HEK293 (cell line): Measurements from ENCODE around the gene CENPO.

Experiments
- CTCF ChIA-PET: fragments of 350-600 bp; formaldehyde crosslinking; extraction: SDS; loops from one replicate; lab custom pipeline; 2021; ENCODE audit warnings: antibody characterized with exemption; lab: Yijun Ruan, JAX
- POLR2A ChIA-PET: fragments of 300-600 bp; formaldehyde crosslinking; extraction: SDS; loops from one replicate; lab custom pipeline; 2020; ENCODE audit warnings: antibody characterized with exemption, inconsistent platforms; lab: Yijun Ruan, JAX
- H3K27ac ChIP-seq: fragments of 200-500 bp; sonication (Bioruptor generic); 2 replicates; pipeline ENCODE4 v1.5.1; 2014; ENCODE audit warnings: low read depth, low read length, control low read depth, inconsistent platforms; ENCODE audit errors: extremely low read depth
- H3K36me3 ChIP-seq, 2 experiments: fragments of 200-500 bp in 1 of 2; sonication (Bioruptor generic) in 1 of 2; 1 replicate in 1 of 2; 2 replicates in 1 of 2; pipeline ENCODE4 v1.5.1; 2014 to 2017; ENCODE audit warnings: inconsistent platforms in 2 of 2, low read length in 2 of 2; ENCODE audit not compliant: control insufficient read depth in 2 of 2, insufficient read depth in 1 of 2
- H3K4me1 ChIP-seq: fragments of 200-500 bp; sonication (Bioruptor generic); 2 replicates; pipeline ENCODE4 v1.5.1; 2014; ENCODE audit warnings: mild to moderate bottlenecking, low read length, inconsistent platforms; ENCODE audit not compliant: control insufficient read depth, insufficient read depth
- H3K4me3 ChIP-seq: 2 replicates; pipeline ENCODE4 v1.5.1; 2011; ENCODE audit warnings: low read depth, mild to moderate bottlenecking, control low read depth, low read length, moderate library complexity
- H3K9me3 ChIP-seq: fragments of 200-500 bp; sonication (Bioruptor generic); 2 replicates; pipeline ENCODE4 v1.5.1; 2014; ENCODE audit warnings: low read depth, low read length, inconsistent platforms; ENCODE audit not compliant: control insufficient read depth, insufficient read depth
- SCRT1 ChIP-seq: fragments of 450-650 bp; formaldehyde crosslinking; IDR thresholded peaks from 2 replicates; pipeline ENCODE4 v1.5.1; 2016; ENCODE audit warnings: missing biosample characterization, missing genetic modification characterization, borderline replicate concordance
- YY2 ChIP-seq: fragments of 450-650 bp; formaldehyde crosslinking; IDR thresholded peaks from 2 replicates; pipeline ENCODE4 v1.5.1; 2016; ENCODE audit warnings: missing biosample characterization, missing genetic modification characterization
- ZNF292 ChIP-seq: fragments of 450-650 bp; formaldehyde crosslinking; IDR thresholded peaks from 2 replicates; pipeline ENCODE4 v1.5.1; 2016; ENCODE audit warnings: low read depth, missing biosample characterization, missing genetic modification characterization, borderline replicate concordance
- ZNF311 ChIP-seq: fragments of 450-650 bp; formaldehyde crosslinking; IDR thresholded peaks from 2 replicates; pipeline ENCODE4 v1.5.1; 2017; ENCODE audit warnings: missing biosample characterization, missing genetic modification characterization, borderline replicate concordance
- ZNF404 ChIP-seq: fragments of 450-650 bp; formaldehyde crosslinking; IDR thresholded peaks from 2 replicates; pipeline ENCODE4 v1.5.1; 2017; ENCODE audit warnings: missing biosample characterization, missing genetic modification characterization
- ZNF423 ChIP-seq: fragments of 450-650 bp; formaldehyde crosslinking; IDR thresholded peaks from 2 replicates; pipeline ENCODE4 v1.5.1; 2016; ENCODE audit warnings: missing biosample characterization, missing genetic modification characterization
- ZNF529 ChIP-seq: fragments of 450-650 bp; formaldehyde crosslinking; IDR thresholded peaks from 2 replicates; pipeline ENCODE4 v1.5.1; 2017; ENCODE audit warnings: missing genetic modification characterization, missing biosample characterization; ENCODE audit not compliant: insufficient replicate concordance
- ZNF561 ChIP-seq: fragments of 450-650 bp; IDR thresholded peaks from 2 replicates; pipeline ENCODE4 v1.5.1; 2018; ENCODE audit warnings: missing biosample characterization, missing genetic modification characterization, borderline replicate concordance
- ZNF624 ChIP-seq: fragments of 450-650 bp; formaldehyde crosslinking; IDR thresholded peaks from 2 replicates; pipeline ENCODE4 v1.5.1; 2017; ENCODE audit warnings: missing biosample characterization, missing genetic modification characterization
- ZNF677 ChIP-seq: fragments of 450-650 bp; IDR thresholded peaks from 2 replicates; pipeline ENCODE4 v1.5.0; 2018; ENCODE audit warnings: missing biosample characterization, mild to moderate bottlenecking, missing genetic modification characterization, moderate library complexity
- ZNF837 ChIP-seq: fragments of 450-650 bp; formaldehyde crosslinking; IDR thresholded peaks from 2 replicates; pipeline ENCODE4 v1.5.1; 2016; ENCODE audit warnings: missing biosample characterization, missing genetic modification characterization
- TF ChIP-seq, protein P1 (sequence below): fragments of 450-650 bp; formaldehyde crosslinking; IDR thresholded peaks from 2 replicates; pipeline ENCODE4 v1.5.1; 2016; ENCODE audit warnings: missing biosample characterization, missing genetic modification characterization, borderline replicate concordance
- TF ChIP-seq, protein P2 (sequence below): fragments of 450-650 bp; formaldehyde crosslinking; IDR thresholded peaks from 2 replicates; pipeline ENCODE4 v1.5.1; 2016; ENCODE audit warnings: missing biosample characterization, missing genetic modification characterization
- TF ChIP-seq, protein P3 (sequence below): fragments of 450-650 bp; formaldehyde crosslinking; IDR thresholded peaks from 2 replicates; pipeline ENCODE4 v1.5.1; 2016; ENCODE audit warnings: missing biosample characterization, missing genetic modification characterization
- TF ChIP-seq, protein P4 (sequence below): fragments of 450-650 bp; formaldehyde crosslinking; IDR thresholded peaks from 2 replicates; pipeline ENCODE4 v1.5.1; 2016; ENCODE audit warnings: missing biosample characterization, missing genetic modification characterization, borderline replicate concordance

Gene CENPO

DNA sequence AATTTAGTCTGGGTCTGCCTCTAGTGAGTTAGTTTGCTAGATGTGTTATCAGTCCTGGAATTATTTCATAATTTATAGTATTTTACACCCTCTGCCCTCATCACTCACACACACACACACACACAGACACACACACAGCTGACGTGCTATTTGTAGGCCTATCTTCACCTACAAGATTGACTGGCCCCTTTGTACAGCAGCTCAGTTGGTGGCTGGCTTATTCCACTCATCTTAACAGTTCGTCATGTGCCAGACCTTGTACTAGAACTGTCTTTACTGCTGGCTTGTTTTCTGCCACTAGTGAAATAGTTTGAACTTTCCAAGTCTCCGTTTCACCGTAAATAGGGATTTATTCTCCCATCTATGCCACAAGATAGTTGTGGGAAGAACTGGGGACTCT lies 21.3 kb downstream of the CENPO start:
- H3K36me3 ChIP-seq = peaks cover 33 to 60% of the 10 kb centered on the region in 2 experiments
- CTCF ChIA-PET = no interaction called here

More for the DNA sequence above, 21.3 kb downstream of the CENPO start:
- TF ChIP-seq ZNF624 (tag by site-specific recombination) = no peak
- no peak for TF ChIP-seq YY2
- no peak for TF ChIP-seq ZNF837
- TF ChIP-seq, protein P1, sequence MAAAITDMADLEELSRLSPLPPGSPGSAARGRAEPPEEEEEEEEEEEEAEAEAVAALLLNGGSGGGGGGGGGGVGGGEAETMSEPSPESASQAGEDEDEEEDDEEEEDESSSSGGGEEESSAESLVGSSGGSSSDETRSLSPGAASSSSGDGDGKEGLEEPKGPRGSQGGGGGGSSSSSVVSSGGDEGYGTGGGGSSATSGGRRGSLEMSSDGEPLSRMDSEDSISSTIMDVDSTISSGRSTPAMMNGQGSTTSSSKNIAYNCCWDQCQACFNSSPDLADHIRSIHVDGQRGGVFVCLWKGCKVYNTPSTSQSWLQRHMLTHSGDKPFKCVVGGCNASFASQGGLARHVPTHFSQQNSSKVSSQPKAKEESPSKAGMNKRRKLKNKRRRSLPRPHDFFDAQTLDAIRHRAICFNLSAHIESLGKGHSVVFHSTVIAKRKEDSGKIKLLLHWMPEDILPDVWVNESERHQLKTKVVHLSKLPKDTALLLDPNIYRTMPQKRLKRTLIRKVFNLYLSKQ (tag by site-specific recombination) = no peak
- TF ChIP-seq SCRT1 (tag by site-specific recombination) = no peak
- TF ChIP-seq ZNF561 (tag by site-specific recombination) = no peak
- TF ChIP-seq, protein P2, sequence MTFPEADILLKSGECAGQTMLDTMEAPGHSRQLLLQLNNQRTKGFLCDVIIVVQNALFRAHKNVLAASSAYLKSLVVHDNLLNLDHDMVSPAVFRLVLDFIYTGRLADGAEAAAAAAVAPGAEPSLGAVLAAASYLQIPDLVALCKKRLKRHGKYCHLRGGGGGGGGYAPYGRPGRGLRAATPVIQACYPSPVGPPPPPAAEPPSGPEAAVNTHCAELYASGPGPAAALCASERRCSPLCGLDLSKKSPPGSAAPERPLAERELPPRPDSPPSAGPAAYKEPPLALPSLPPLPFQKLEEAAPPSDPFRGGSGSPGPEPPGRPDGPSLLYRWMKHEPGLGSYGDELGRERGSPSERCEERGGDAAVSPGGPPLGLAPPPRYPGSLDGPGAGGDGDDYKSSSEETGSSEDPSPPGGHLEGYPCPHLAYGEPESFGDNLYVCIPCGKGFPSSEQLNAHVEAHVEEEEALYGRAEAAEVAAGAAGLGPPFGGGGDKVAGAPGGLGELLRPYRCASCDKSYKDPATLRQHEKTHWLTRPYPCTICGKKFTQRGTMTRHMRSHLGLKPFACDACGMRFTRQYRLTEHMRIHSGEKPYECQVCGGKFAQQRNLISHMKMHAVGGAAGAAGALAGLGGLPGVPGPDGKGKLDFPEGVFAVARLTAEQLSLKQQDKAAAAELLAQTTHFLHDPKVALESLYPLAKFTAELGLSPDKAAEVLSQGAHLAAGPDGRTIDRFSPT (tag by site-specific recombination) = no peak
- TF ChIP-seq ZNF404 (tag by site-specific recombination) = no peak
- TF ChIP-seq ZNF677 (tag by site-specific recombination) = no peak
- no peak for TF ChIP-seq ZNF423
- no peak for TF ChIP-seq ZNF529
- TF ChIP-seq, protein P3, sequence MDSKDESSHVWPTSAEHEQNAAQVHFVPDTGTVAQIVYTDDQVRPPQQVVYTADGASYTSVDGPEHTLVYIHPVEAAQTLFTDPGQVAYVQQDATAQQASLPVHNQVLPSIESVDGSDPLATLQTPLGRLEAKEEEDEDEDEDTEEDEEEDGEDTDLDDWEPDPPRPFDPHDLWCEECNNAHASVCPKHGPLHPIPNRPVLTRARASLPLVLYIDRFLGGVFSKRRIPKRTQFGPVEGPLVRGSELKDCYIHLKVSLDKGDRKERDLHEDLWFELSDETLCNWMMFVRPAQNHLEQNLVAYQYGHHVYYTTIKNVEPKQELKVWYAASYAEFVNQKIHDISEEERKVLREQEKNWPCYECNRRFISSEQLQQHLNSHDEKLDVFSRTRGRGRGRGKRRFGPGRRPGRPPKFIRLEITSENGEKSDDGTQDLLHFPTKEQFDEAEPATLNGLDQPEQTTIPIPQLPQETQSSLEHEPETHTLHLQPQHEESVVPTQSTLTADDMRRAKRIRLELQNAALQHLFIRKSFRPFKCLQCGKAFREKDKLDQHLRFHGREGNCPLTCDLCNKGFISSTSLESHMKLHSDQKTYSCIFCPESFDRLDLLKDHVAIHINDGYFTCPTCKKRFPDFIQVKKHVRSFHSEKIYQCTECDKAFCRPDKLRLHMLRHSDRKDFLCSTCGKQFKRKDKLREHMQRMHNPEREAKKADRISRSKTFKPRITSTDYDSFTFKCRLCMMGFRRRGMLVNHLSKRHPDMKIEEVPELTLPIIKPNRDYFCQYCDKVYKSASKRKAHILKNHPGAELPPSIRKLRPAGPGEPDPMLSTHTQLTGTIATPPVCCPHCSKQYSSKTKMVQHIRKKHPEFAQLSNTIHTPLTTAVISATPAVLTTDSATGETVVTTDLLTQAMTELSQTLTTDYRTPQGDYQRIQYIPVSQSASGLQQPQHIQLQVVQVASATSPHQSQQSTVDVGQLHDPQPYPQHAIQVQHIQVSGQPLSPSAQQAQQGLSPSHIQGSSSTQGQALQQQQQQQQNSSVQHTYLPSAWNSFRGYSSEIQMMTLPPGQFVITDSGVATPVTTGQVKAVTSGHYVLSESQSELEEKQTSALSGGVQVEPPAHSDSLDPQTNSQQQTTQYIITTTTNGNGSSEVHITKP (tag by site-specific recombination) = no peak
- no peak for TF ChIP-seq ZNF311
- TF ChIP-seq, protein P4, sequence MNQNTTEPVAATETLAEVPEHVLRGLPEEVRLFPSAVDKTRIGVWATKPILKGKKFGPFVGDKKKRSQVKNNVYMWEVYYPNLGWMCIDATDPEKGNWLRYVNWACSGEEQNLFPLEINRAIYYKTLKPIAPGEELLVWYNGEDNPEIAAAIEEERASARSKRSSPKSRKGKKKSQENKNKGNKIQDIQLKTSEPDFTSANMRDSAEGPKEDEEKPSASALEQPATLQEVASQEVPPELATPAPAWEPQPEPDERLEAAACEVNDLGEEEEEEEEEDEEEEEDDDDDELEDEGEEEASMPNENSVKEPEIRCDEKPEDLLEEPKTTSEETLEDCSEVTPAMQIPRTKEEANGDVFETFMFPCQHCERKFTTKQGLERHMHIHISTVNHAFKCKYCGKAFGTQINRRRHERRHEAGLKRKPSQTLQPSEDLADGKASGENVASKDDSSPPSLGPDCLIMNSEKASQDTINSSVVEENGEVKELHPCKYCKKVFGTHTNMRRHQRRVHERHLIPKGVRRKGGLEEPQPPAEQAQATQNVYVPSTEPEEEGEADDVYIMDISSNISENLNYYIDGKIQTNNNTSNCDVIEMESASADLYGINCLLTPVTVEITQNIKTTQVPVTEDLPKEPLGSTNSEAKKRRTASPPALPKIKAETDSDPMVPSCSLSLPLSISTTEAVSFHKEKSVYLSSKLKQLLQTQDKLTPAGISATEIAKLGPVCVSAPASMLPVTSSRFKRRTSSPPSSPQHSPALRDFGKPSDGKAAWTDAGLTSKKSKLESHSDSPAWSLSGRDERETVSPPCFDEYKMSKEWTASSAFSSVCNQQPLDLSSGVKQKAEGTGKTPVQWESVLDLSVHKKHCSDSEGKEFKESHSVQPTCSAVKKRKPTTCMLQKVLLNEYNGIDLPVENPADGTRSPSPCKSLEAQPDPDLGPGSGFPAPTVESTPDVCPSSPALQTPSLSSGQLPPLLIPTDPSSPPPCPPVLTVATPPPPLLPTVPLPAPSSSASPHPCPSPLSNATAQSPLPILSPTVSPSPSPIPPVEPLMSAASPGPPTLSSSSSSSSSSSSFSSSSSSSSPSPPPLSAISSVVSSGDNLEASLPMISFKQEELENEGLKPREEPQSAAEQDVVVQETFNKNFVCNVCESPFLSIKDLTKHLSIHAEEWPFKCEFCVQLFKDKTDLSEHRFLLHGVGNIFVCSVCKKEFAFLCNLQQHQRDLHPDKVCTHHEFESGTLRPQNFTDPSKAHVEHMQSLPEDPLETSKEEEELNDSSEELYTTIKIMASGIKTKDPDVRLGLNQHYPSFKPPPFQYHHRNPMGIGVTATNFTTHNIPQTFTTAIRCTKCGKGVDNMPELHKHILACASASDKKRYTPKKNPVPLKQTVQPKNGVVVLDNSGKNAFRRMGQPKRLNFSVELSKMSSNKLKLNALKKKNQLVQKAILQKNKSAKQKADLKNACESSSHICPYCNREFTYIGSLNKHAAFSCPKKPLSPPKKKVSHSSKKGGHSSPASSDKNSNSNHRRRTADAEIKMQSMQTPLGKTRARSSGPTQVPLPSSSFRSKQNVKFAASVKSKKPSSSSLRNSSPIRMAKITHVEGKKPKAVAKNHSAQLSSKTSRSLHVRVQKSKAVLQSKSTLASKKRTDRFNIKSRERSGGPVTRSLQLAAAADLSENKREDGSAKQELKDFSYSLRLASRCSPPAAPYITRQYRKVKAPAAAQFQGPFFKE (tag by site-specific recombination) = no peak
- no peak for TF ChIP-seq ZNF292 (tag by site-specific recombination)
- TF ChIP-seq, all 188 proteins: peak for 0
- no peaks in the 10 kb centered on the region for H3K9me3 ChIP-seq
- H3K4me3 ChIP-seq = no peak overlapping the region
- H3K4me1 ChIP-seq = no peaks in the 10 kb centered on the region
- POLR2A ChIA-PET = no interaction called here
- no peak overlapping the region for H3K27ac ChIP-seq
